ENCODE results near the gene NDFIP1. TPM values are rescaled to one million over a fixed set of nuclear protein-coding genes. Genes with fewer than 3 reads are reported as not detected.

The NDFIP1 gene
- total RNA-seq, 2 experiments from 2014 or later = 57.1 to 59.3 TPM

- peaks cover 3% of the 10 kb centered on the region for H3K9me3 Mint-ChIP-seq
- H3K27ac Mint-ChIP-seq = no peak overlapping the region
- ChIA-PET CTCF (interaction anchor here (0.9 to 1.5 kb wide), 3 partner anchors 15 to 114 kb away, joined by 3 to 7 read pairs (median 5); no protein-coding TSS in a partner anchor), POLR2A (interaction anchor here (1.0 to 1.8 kb wide), 6 partner anchors 9 to 228 kb away, joined by 3 to 9 read pairs (median 5); no protein-coding TSS in a partner anchor)
- peaks cover 31% of the 10 kb centered on the region for H3K4me1 Mint-ChIP-seq
- H3K36me3 Mint-ChIP-seq (ENCODE audit: low read depth) = peaks cover 40% of the 10 kb centered on the region
- H3K4me3 Mint-ChIP-seq = no peak overlapping the region
- DNase-seq = no peak
- no peaks in the 10 kb centered on the region for H3K27me3 Mint-ChIP-seq
Measured at GRCh38 chr5:142128675-142129208, 20.2 kb downstream of the NDFIP1 start.

GRCh38 chr5:142129446-142130066 lies 21.0 kb downstream of the NDFIP1 start:
- Mint-ChIP-seq H3K4me3 (no peak overlapping the region), H3K27ac (no peak overlapping the region), H3K4me1 (peaks cover 28% of the 10 kb centered on the region), H3K27me3 (no peaks in the 10 kb centered on the region), H3K36me3 (ENCODE audit: low read depth) (peaks cover 33% of the 10 kb centered on the region), H3K9me3 (no peaks in the 10 kb centered on the region)
- ChIA-PET CTCF (interaction anchor here (0.7 to 1.5 kb wide), 4 partner anchors 14 to 571 kb away, joined by 3 to 7 read pairs (median 6); no protein-coding TSS in a partner anchor), POLR2A (interaction anchor here (0.7 to 1.8 kb wide), 7 partner anchors 10 to 438 kb away, joined by 3 to 9 read pairs (median 5); no protein-coding TSS in a partner anchor)
- no peak for DNase-seq

- no peak overlapping the region for H3K27ac Mint-ChIP-seq
- H3K4me1 Mint-ChIP-seq = peaks cover 27% of the 10 kb centered on the region
- ChIA-PET POLR2A (interaction anchor here (1.0 to 2.1 kb wide), 3 partner anchors 9 to 22 kb away, joined by 4 to 7 read pairs (median 6); no protein-coding TSS in a partner anchor), CTCF (interaction anchor here (0.6 to 2.0 kb wide), 4 partner anchors 8 to 1051 kb away, joined by 3 to 7 read pairs (median 4); no protein-coding TSS in a partner anchor)
- no peak overlapping the region for H3K4me3 Mint-ChIP-seq
- H3K9me3 Mint-ChIP-seq = no peaks in the 10 kb centered on the region
- DNase-seq = no peak
- no peaks in the 10 kb centered on the region for H3K27me3 Mint-ChIP-seq
- peaks cover 32% of the 10 kb centered on the region for H3K36me3 Mint-ChIP-seq (ENCODE audit: low read depth)
Measured at GRCh38 chr5:142131394-142131793, 22.8 kb downstream of the NDFIP1 start.

- DNase-seq = no peak
- Mint-ChIP-seq H3K27me3 (no peaks in the 10 kb centered on the region), H3K9me3 (no peaks in the 10 kb centered on the region), H3K4me1 (peaks cover 19% of the 10 kb centered on the region), H3K27ac (no peak overlapping the region), H3K4me3 (no peak overlapping the region), H3K36me3 (ENCODE audit: low read depth) (peaks cover 30% of the 10 kb centered on the region)
- POLR2A ChIA-PET = interaction anchor here (1.7 to 2.1 kb wide), 2 partner anchors 7 to 23 kb away, joined by 6 to 7 read pairs; no protein-coding TSS in a partner anchor
- CTCF ChIA-PET = interaction anchor here (0.8 to 1.9 kb wide), 6 partner anchors 9 to 121 kb away, joined by 3 to 8 read pairs (median 4); no protein-coding TSS in a partner anchor
Measured at GRCh38 chr5:142132916-142133315, 24.3 kb downstream of the NDFIP1 start.

- no peak overlapping the region for H3K4me3 Mint-ChIP-seq
- peaks cover 30% of the 10 kb centered on the region for H3K36me3 Mint-ChIP-seq (ENCODE audit: low read depth)
- peaks cover 12% of the 10 kb centered on the region for H3K4me1 Mint-ChIP-seq
- ChIA-PET CTCF (interaction anchor here (1.1 to 2.1 kb wide), 6 partner anchors 10 to 143 kb away, joined by 3 to 8 read pairs (median 4); no protein-coding TSS in a partner anchor), POLR2A (interaction anchor here (1.1 kb wide), 1 partner anchor 24 kb away, joined by 4 read pairs; the partner anchor contains the start of gene NDFIP1)
- no peak for DNase-seq
- no peaks in the 10 kb centered on the region for H3K27me3 Mint-ChIP-seq
- no peaks in the 10 kb centered on the region for H3K9me3 Mint-ChIP-seq
- H3K27ac Mint-ChIP-seq = no peak overlapping the region
Measured at GRCh38 chr5:142133330-142134206, 25.0 kb downstream of the NDFIP1 start.

- H3K27ac Mint-ChIP-seq = no peak overlapping the region
- H3K4me3 Mint-ChIP-seq = no peak overlapping the region
- CTCF ChIA-PET = interaction anchor here (0.7 to 2.1 kb wide), 8 partner anchors 9 to 484 kb away, joined by 3 to 8 read pairs (median 3); partner anchors contain the start of gene FCHSD1
- no peaks in the 10 kb centered on the region for H3K27me3 Mint-ChIP-seq
- peaks cover 30% of the 10 kb centered on the region for H3K36me3 Mint-ChIP-seq (ENCODE audit: low read depth)
- POLR2A ChIA-PET = interaction anchor here (1.1 kb wide), 1 partner anchor 25 kb away, joined by 4 read pairs; the partner anchor contains the start of gene NDFIP1
- peaks cover 3% of the 10 kb centered on the region for H3K4me1 Mint-ChIP-seq
- no peaks in the 10 kb centered on the region for H3K9me3 Mint-ChIP-seq
- no peak for DNase-seq
Measured at GRCh38 chr5:142134331-142135010, 25.9 kb downstream of the NDFIP1 start.

- H3K9me3 Mint-ChIP-seq = no peaks in the 10 kb centered on the region
- DNase-seq = no peak
- H3K27me3 Mint-ChIP-seq = no peaks in the 10 kb centered on the region
- H3K27ac Mint-ChIP-seq = no peak overlapping the region
- ChIA-PET CTCF (interaction anchor here (0.7 to 10.8 kb wide), 5 partner anchors 9 to 449 kb away, joined by 3 to 203 read pairs (median 8); partner anchors contain the start of gene GNPDA1), POLR2A (no interaction called here)
- H3K36me3 Mint-ChIP-seq (ENCODE audit: low read depth) = peaks cover 31% of the 10 kb centered on the region
- no peaks in the 10 kb centered on the region for H3K4me1 Mint-ChIP-seq
- H3K4me3 Mint-ChIP-seq = no peak overlapping the region
Measured at GRCh38 chr5:142141463-142141862, 32.9 kb downstream of the NDFIP1 start.

GRCh38 chr5:142143878-142144277 lies 35.3 kb downstream of the NDFIP1 start:
- no peaks in the 10 kb centered on the region for H3K4me1 Mint-ChIP-seq
- no peak overlapping the region for H3K27ac Mint-ChIP-seq
- ChIA-PET POLR2A (interaction anchor here (0.8 to 1.7 kb wide), 5 partner anchors 34 to 175 kb away, joined by 3 to 13 read pairs (median 9); partner anchors contain the start of gene RNF14), CTCF (interaction anchor here (0.9 to 10.8 kb wide), 16 partner anchors 10 to 556 kb away, joined by 3 to 203 read pairs (median 6); partner anchors contain the start of genes DELE1, GNPDA1 and RNF14)
- no peaks in the 10 kb centered on the region for H3K9me3 Mint-ChIP-seq
- H3K27me3 Mint-ChIP-seq = no peaks in the 10 kb centered on the region
- DNase-seq = no peak
- peaks cover 36% of the 10 kb centered on the region for H3K36me3 Mint-ChIP-seq (ENCODE audit: low read depth)
- no peak overlapping the region for H3K4me3 Mint-ChIP-seq

GRCh38 chr5:142145106-142145900 lies 36.7 kb downstream of the NDFIP1 start:
- ChIA-PET CTCF (interaction anchor here (0.6 to 10.8 kb wide), 16 partner anchors 10 to 452 kb away, joined by 3 to 203 read pairs (median 4); partner anchors contain the start of genes GNPDA1 and RNF14), POLR2A (interaction anchor here (0.7 to 1.7 kb wide), 3 partner anchors 36 to 157 kb away, joined by 3 to 6 read pairs (median 3); no protein-coding TSS in a partner anchor)
- Mint-ChIP-seq H3K27ac (no peak overlapping the region), H3K36me3 (ENCODE audit: low read depth) (peaks cover 38% of the 10 kb centered on the region), H3K4me3 (no peak overlapping the region), H3K9me3 (no peaks in the 10 kb centered on the region), H3K27me3 (no peaks in the 10 kb centered on the region), H3K4me1 (no peaks in the 10 kb centered on the region)
- peak; percentile 69 for DNase-seq

GRCh38 chr5:142149363-142149762 lies 40.8 kb downstream of the NDFIP1 start:
- ChIA-PET CTCF (interaction anchor here (0.6 to 10.8 kb wide), 6 partner anchors 68 to 506 kb away, joined by 3 to 203 read pairs (median 6); partner anchors contain the start of genes GNPDA1 and RNF14), POLR2A (no interaction called here)
- no peak overlapping the region for H3K4me3 Mint-ChIP-seq
- H3K4me1 Mint-ChIP-seq = no peaks in the 10 kb centered on the region
- H3K27me3 Mint-ChIP-seq = no peaks in the 10 kb centered on the region
- no peaks in the 10 kb centered on the region for H3K9me3 Mint-ChIP-seq
- DNase-seq = no peak
- peaks cover 27% of the 10 kb centered on the region for H3K36me3 Mint-ChIP-seq (ENCODE audit: low read depth)
- H3K27ac Mint-ChIP-seq = no peak overlapping the region

GRCh38 chr5:142150431-142150830 lies 41.9 kb downstream of the NDFIP1 start:
- Mint-ChIP-seq H3K4me1 (peaks cover 1% of the 10 kb centered on the region), H3K4me3 (no peak overlapping the region), H3K27me3 (no peaks in the 10 kb centered on the region), H3K27ac (no peak overlapping the region), H3K9me3 (no peaks in the 10 kb centered on the region), H3K36me3 (ENCODE audit: low read depth) (peaks cover 26% of the 10 kb centered on the region)
- ChIA-PET CTCF (interaction anchor here (1.3 to 1.7 kb wide), 2 partner anchors 459 to 505 kb away, joined by 3 to 4 read pairs; no protein-coding TSS in a partner anchor), POLR2A (no interaction called here)
- DNase-seq = no peak
